GM23338 (cell line): ENCODE results near the gene NAA11. TPM values are rescaled to one million over a fixed set of nuclear protein-coding genes. Genes with fewer than 3 reads are reported as not detected.

ENCODE experiments used
- ATAC-seq: fragments of 200-7000 bp; cut with Tn5 transposase; 3 replicates; pipeline ENCODE4 v1.9.1; 2020
- DNase-seq: peaks from one replicate; pipeline ENCODE4 v3.0.0-alpha.2; 2015; ENCODE audit warnings: low spot score
- H2AFZ ChIP-seq: fragments of 200-600 bp; sonication (generic); 2 replicates; pipeline ENCODE4 v1.8.0; 2016; ENCODE audit warnings: antibody characterized with exemption, mild to moderate bottlenecking, moderate library complexity
- H3F3A ChIP-seq: fragments of 200-600 bp; sonication (generic); replicated peaks from 2 replicates; pipeline ENCODE4 v1.8.0; 2017; ENCODE audit warnings: antibody characterized with exemption, mixed run types, low read depth
- H3K27ac ChIP-seq: fragments of 200-600 bp; sonication (generic); 2 replicates; pipeline ENCODE4 v1.6.1; 2016; ENCODE audit warnings: low read depth
- H3K27me3 ChIP-seq: fragments of 200-600 bp; sonication (generic); 2 replicates; pipeline ENCODE4 v1.8.0; 2016; ENCODE audit warnings: mild to moderate bottlenecking, mixed run types, moderate library complexity; ENCODE audit not compliant: insufficient read depth
- H3K36me3 ChIP-seq: fragments of 200-600 bp; sonication (generic); 2 replicates; pipeline ENCODE4 v1.8.0; 2016; ENCODE audit warnings: mild to moderate bottlenecking; ENCODE audit not compliant: insufficient read depth
- H3K4me1 ChIP-seq: fragments of 200-600 bp; sonication (generic); 2 replicates; pipeline ENCODE4 v1.8.0; 2016; ENCODE audit warnings: mild to moderate bottlenecking, moderate library complexity; ENCODE audit not compliant: insufficient read depth
- H3K4me2 ChIP-seq: fragments of 200-600 bp; sonication (generic); 2 replicates; pipeline ENCODE4 v1.7.1; 2017; ENCODE audit warnings: mixed run types
- H3K4me3 ChIP-seq: fragments of 200-600 bp; sonication (generic); 2 replicates; pipeline ENCODE4 v1.6.1; 2016; ENCODE audit warnings: mixed run types
- H3K79me2 ChIP-seq: fragments of 200-600 bp; sonication (generic); replicated peaks from 2 replicates; pipeline ENCODE4 v1.8.0; 2017; ENCODE audit warnings: mild to moderate bottlenecking; ENCODE audit not compliant: insufficient read depth
- H3K9me2 ChIP-seq: fragments of 200-600 bp; sonication (generic); 2 replicates; pipeline ENCODE4 v1.8.0; 2017; ENCODE audit not compliant: insufficient read depth
- H4K20me1 ChIP-seq: fragments of 200-600 bp; sonication (generic); replicated peaks from 2 replicates; pipeline ENCODE4 v1.8.0; 2017; ENCODE audit warnings: mild to moderate bottlenecking; ENCODE audit not compliant: insufficient read depth
- H3K27ac Mint-ChIP-seq: 2 replicates; pipeline ENCODE4 v1.8.0; 2020; ENCODE audit warnings: inconsistent platforms, mild to moderate bottlenecking, moderate library complexity, mixed read lengths
- H3K27me3 Mint-ChIP-seq: 3 replicates; pipeline ENCODE4 v1.8.0; 2022; ENCODE audit warnings: low read depth, mild to moderate bottlenecking, moderate library complexity, mixed read lengths, inconsistent platforms; ENCODE audit not compliant: insufficient read depth, poor library complexity
- H3K36me3 Mint-ChIP-seq: 3 replicates; pipeline ENCODE4 v1.8.0; 2021; ENCODE audit warnings: low read depth, mild to moderate bottlenecking, inconsistent platforms, moderate library complexity, mixed read lengths
- H3K4me1 Mint-ChIP-seq: 3 replicates; pipeline ENCODE4 v1.8.0; 2020; ENCODE audit warnings: mild to moderate bottlenecking, inconsistent platforms, mixed read lengths
- H3K4me3 Mint-ChIP-seq: 3 replicates; pipeline ENCODE4 v1.8.0; 2021; ENCODE audit warnings: moderate library complexity, mild to moderate bottlenecking, inconsistent platforms, mixed read lengths
- H3K9me3 Mint-ChIP-seq: 3 replicates; pipeline ENCODE4 v1.8.0; 2020; ENCODE audit warnings: moderate library complexity, mild to moderate bottlenecking, inconsistent platforms, mixed read lengths
- CREB1 ChIP-seq: fragments of 250-450 bp; sonication (Bioruptor Pico); IDR thresholded peaks from 2 replicates; pipeline ENCODE4 v1.5.0; 2020; ENCODE audit warnings: low read depth, mild to moderate bottlenecking, moderate library complexity
- EZH2 ChIP-seq: fragments of 200-600 bp; sonication (generic); IDR thresholded peaks from one replicate; pipeline ENCODE4 v1.8.0; 2017; ENCODE audit warnings: antibody characterized with exemption, mild to moderate bottlenecking, low read depth; ENCODE audit not compliant: unreplicated experiment
- EZH2phosphoT487 ChIP-seq: fragments of 200-600 bp; sonication (generic); IDR thresholded peaks from one replicate; pipeline ENCODE4 v1.8.1; 2018; ENCODE audit warnings: antibody characterized with exemption; ENCODE audit not compliant: unreplicated experiment
- JUNB ChIP-seq: IDR thresholded peaks from one replicate; pipeline ENCODE4 v1.6.1; 2016; ENCODE audit warnings: antibody characterized with exemption; ENCODE audit not compliant: unreplicated experiment
- NANOG ChIP-seq: IDR thresholded peaks from 2 replicates; pipeline ENCODE4 v1.6.1; 2016; ENCODE audit warnings: antibody characterized with exemption, borderline replicate concordance
- POLR2AphosphoS5 ChIP-seq: IDR thresholded peaks from 2 replicates; pipeline ENCODE4 v1.6.1; 2016; ENCODE audit warnings: antibody characterized with exemption, low read depth
- STAT1 ChIP-seq: IDR thresholded peaks from one replicate; pipeline ENCODE4 v1.6.1; 2016; ENCODE audit warnings: antibody characterized with exemption; ENCODE audit not compliant: unreplicated experiment
- ZNF114 ChIP-seq: fragments of 250-450 bp; sonication (Bioruptor Pico); IDR thresholded peaks from 2 replicates; pipeline ENCODE4 v1.5.0; 2020; ENCODE audit warnings: mild to moderate bottlenecking, moderate library complexity
- ZNF331 ChIP-seq: fragments of 250-450 bp; sonication (Bioruptor Pico); IDR thresholded peaks from 2 replicates; pipeline ENCODE4 v1.5.0; 2020; ENCODE audit warnings: low read depth, mild to moderate bottlenecking, moderate library complexity
- polyA plus RNA-seq: library from polyadenylated mRNA; unstranded; fragments of >200 nt; fragmentation: Nextera tagmentation; extraction: Ambion mirVana; gene quantifications from 2 replicates; pipeline ENCODE4 v1.2.1, GENCODE V29; 2016
- total RNA-seq: library from RNA; depleted of rRNA; stranded (reverse); fragments of >200 nt; shearing (Covaris generic); gene quantifications from 2 replicates; pipeline ENCODE4 v1.2.3, GENCODE V29; 2014
- TF ChIP-seq, protein P1 (sequence below), 2 experiments: fragments of 200-600 bp in 1 of 2; sonication (generic) in 1 of 2; conservative IDR thresholded peaks; 2 replicates each; pipeline versions ENCODE4 v1.5.1 to v1.6.1; 2016 to 2017; ENCODE audit warnings: antibody characterized with exemption in 2 of 2, low read depth in 2 of 2, mild to moderate bottlenecking in 2 of 2, moderate library complexity in 1 of 2
- TF ChIP-seq, protein P2 (sequence below): IDR thresholded peaks from 2 replicates; pipeline ENCODE4 v1.6.1; 2016; ENCODE audit warnings: antibody characterized with exemption
- TF ChIP-seq, protein P3 (sequence below): IDR thresholded peaks from one replicate; pipeline ENCODE4 v1.6.1; 2018; ENCODE audit warnings: antibody characterized with exemption; ENCODE audit not compliant: unreplicated experiment
- TF ChIP-seq, protein P4 (sequence below): fragments of 250-450 bp; sonication (Bioruptor Pico); IDR thresholded peaks from 2 replicates; pipeline ENCODE4 v1.5.0; 2020; ENCODE audit warnings: mild to moderate bottlenecking, moderate library complexity

NAA11 gene
- total and polyA plus RNA-seq, 2 experiments from 2014 or later: not detected

- Histone ChIP-seq H3K4me3 (no peak overlapping the region), H3K4me2 (no peak overlapping the region), H3F3A (no peaks in the 10 kb centered on the region), H3K27ac (no peak overlapping the region), H2AFZ (no peak overlapping the region), H3K27me3 (no peaks in the 10 kb centered on the region), H3K36me3 (no peaks in the 10 kb centered on the region), H4K20me1 (no peaks in the 10 kb centered on the region), H3K4me1 (no peaks in the 10 kb centered on the region), H3K9me2 (0 out of 2 replicates have a peak, but pooled peaks cover 2% of the 10 kb centered on the region), H3K79me2 (no peaks in the 10 kb centered on the region)
- Mint-ChIP-seq H3K27ac (no peak overlapping the region), H3K9me3 (no peaks in the 10 kb centered on the region), H3K4me1 (no peaks in the 10 kb centered on the region), H3K27me3 (no peaks in the 10 kb centered on the region), H3K36me3 (no peaks in the 10 kb centered on the region), H3K4me3 (no peak overlapping the region)
- no peak for ATAC-seq
- DNase-seq: no peak
- TF ChIP-seq ZNF114 (CRISPR knock-in tag): no peak
- no peak for TF ChIP-seq JUNB
- no peak for TF ChIP-seq CREB1 (CRISPR knock-in tag)
- no peak for TF ChIP-seq STAT1
- TF ChIP-seq, protein P1, sequence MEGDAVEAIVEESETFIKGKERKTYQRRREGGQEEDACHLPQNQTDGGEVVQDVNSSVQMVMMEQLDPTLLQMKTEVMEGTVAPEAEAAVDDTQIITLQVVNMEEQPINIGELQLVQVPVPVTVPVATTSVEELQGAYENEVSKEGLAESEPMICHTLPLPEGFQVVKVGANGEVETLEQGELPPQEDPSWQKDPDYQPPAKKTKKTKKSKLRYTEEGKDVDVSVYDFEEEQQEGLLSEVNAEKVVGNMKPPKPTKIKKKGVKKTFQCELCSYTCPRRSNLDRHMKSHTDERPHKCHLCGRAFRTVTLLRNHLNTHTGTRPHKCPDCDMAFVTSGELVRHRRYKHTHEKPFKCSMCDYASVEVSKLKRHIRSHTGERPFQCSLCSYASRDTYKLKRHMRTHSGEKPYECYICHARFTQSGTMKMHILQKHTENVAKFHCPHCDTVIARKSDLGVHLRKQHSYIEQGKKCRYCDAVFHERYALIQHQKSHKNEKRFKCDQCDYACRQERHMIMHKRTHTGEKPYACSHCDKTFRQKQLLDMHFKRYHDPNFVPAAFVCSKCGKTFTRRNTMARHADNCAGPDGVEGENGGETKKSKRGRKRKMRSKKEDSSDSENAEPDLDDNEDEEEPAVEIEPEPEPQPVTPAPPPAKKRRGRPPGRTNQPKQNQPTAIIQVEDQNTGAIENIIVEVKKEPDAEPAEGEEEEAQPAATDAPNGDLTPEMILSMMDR (conservative IDR thresholded peaks at IDR 0.05; ENCODE audit: low read depth in 2 of 2): no peak
- TF ChIP-seq ZNF331 (CRISPR knock-in tag): no peak
- no peak for TF ChIP-seq EZH2
- TF ChIP-seq, protein P2, sequence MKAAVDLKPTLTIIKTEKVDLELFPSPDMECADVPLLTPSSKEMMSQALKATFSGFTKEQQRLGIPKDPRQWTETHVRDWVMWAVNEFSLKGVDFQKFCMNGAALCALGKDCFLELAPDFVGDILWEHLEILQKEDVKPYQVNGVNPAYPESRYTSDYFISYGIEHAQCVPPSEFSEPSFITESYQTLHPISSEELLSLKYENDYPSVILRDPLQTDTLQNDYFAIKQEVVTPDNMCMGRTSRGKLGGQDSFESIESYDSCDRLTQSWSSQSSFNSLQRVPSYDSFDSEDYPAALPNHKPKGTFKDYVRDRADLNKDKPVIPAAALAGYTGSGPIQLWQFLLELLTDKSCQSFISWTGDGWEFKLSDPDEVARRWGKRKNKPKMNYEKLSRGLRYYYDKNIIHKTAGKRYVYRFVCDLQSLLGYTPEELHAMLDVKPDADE: no peak
- no peak for TF ChIP-seq NANOG
- TF ChIP-seq EZH2phosphoT487: no peak
- TF ChIP-seq, protein P3, sequence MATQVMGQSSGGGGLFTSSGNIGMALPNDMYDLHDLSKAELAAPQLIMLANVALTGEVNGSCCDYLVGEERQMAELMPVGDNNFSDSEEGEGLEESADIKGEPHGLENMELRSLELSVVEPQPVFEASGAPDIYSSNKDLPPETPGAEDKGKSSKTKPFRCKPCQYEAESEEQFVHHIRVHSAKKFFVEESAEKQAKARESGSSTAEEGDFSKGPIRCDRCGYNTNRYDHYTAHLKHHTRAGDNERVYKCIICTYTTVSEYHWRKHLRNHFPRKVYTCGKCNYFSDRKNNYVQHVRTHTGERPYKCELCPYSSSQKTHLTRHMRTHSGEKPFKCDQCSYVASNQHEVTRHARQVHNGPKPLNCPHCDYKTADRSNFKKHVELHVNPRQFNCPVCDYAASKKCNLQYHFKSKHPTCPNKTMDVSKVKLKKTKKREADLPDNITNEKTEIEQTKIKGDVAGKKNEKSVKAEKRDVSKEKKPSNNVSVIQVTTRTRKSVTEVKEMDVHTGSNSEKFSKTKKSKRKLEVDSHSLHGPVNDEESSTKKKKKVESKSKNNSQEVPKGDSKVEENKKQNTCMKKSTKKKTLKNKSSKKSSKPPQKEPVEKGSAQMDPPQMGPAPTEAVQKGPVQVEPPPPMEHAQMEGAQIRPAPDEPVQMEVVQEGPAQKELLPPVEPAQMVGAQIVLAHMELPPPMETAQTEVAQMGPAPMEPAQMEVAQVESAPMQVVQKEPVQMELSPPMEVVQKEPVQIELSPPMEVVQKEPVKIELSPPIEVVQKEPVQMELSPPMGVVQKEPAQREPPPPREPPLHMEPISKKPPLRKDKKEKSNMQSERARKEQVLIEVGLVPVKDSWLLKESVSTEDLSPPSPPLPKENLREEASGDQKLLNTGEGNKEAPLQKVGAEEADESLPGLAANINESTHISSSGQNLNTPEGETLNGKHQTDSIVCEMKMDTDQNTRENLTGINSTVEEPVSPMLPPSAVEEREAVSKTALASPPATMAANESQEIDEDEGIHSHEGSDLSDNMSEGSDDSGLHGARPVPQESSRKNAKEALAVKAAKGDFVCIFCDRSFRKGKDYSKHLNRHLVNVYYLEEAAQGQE: no peak
- no peak for TF ChIP-seq POLR2AphosphoS5
- TF ChIP-seq, protein P4, sequence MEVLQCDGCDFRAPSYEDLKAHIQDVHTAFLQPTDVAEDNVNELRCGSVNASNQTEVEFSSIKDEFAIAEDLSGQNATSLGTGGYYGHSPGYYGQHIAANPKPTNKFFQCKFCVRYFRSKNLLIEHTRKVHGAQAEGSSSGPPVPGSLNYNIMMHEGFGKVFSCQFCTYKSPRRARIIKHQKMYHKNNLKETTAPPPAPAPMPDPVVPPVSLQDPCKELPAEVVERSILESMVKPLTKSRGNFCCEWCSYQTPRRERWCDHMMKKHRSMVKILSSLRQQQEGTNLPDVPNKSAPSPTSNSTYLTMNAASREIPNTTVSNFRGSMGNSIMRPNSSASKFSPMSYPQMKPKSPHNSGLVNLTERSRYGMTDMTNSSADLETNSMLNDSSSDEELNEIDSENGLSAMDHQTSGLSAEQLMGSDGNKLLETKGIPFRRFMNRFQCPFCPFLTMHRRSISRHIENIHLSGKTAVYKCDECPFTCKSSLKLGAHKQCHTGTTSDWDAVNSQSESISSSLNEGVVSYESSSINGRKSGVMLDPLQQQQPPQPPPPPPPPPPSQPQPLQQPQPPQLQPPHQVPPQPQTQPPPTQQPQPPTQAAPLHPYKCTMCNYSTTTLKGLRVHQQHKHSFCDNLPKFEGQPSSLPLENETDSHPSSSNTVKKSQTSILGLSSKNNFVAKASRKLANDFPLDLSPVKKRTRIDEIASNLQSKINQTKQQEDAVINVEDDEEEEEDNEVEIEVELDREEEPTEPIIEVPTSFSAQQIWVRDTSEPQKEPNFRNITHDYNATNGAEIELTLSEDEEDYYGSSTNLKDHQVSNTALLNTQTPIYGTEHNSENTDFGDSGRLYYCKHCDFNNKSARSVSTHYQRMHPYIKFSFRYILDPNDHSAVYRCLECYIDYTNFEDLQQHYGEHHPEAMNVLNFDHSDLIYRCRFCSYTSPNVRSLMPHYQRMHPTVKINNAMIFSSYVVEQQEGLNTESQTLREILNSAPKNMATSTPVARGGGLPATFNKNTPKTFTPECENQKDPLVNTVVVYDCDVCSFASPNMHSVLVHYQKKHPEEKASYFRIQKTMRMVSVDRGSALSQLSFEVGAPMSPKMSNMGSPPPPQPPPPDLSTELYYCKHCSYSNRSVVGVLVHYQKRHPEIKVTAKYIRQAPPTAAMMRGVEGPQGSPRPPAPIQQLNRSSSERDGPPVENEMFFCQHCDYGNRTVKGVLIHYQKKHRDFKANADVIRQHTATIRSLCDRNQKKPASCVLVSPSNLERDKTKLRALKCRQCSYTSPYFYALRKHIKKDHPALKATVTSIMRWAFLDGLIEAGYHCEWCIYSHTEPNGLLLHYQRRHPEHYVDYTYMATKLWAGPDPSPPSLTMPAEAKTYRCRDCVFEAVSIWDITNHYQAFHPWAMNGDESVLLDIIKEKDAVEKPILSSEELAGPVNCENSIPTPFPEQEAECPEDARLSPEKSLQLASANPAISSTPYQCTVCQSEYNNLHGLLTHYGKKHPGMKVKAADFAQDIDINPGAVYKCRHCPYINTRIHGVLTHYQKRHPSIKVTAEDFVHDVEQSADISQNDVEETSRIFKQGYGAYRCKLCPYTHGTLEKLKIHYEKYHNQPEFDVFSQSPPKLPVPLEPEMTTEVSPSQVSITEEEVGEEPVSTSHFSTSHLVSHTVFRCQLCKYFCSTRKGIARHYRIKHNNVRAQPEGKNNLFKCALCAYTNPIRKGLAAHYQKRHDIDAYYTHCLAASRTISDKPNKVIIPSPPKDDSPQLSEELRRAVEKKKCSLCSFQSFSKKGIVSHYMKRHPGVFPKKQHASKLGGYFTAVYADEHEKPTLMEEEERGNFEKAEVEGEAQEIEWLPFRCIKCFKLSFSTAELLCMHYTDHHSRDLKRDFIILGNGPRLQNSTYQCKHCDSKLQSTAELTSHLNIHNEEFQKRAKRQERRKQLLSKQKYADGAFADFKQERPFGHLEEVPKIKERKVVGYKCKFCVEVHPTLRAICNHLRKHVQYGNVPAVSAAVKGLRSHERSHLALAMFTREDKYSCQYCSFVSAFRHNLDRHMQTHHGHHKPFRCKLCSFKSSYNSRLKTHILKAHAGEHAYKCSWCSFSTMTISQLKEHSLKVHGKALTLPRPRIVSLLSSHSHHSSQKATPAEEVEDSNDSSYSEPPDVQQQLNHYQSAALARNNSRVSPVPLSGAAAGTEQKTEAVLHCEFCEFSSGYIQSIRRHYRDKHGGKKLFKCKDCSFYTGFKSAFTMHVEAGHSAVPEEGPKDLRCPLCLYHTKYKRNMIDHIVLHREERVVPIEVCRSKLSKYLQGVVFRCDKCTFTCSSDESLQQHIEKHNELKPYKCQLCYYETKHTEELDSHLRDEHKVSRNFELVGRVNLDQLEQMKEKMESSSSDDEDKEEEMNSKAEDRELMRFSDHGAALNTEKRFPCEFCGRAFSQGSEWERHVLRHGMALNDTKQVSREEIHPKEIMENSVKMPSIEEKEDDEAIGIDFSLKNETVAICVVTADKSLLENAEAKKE: no peak
Observed at GRCh38 chr4:79315891-79316290, 10.0 kb downstream of the NAA11 start.
